Measurements from ENCODE around the gene RASGEF1B. TPM values are rescaled to one million over a fixed set of nuclear protein-coding genes. Genes with fewer than 3 reads are reported as not detected.

Gene RASGEF1B
- total and polyA plus RNA-seq, 2 of the 4 experiments (the other 2 are of a cell fraction): 0.09 to 0.36 TPM

DNA sequence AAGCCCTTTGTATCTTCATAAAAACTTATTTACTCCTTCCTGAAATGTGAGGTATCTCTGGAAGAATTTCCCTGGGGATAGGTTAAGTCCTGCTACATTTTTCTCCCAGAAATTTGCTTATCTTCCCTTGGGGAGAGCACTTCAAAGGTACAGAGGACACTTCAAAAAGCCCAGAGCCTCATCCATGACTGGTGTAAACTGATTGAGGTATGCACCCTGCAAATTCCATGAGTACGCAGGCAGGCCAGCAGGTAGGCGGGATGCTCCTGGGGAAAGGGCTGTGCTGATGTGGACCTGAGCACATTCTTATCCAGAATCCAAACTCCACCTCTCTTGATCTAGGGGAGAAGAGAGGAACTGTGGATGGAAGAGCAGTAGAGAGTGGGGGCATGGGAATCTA, 26.3 kb upstream of the RASGEF1B start:
- no peak overlapping the region for H4K8ac ChIP-seq (ENCODE audit: low read depth in 2 of 2, low read length in 2 of 2)
- H3K14ac ChIP-seq (replicated peaks; ENCODE audit: low read depth, low read length): no peak overlapping the region
- H3K23ac ChIP-seq (ENCODE audit: low read depth, low read length): no peak overlapping the region
- H3K18ac ChIP-seq (ENCODE audit: low read depth, low read length): no peak overlapping the region
- intact Hi-C loops (cut with micrococcal nuclease): no loop called here
- no peak overlapping the region for H3K9ac ChIP-seq (ENCODE audit: low read depth, low read length)
- no peak overlapping the region for H2AK9ac ChIP-seq (replicated peaks; ENCODE audit: low read depth, low read length, poor library complexity)
- H3K9me3 ChIP-seq (ENCODE audit: control insufficient read depth, insufficient read depth, low read length): no peaks in the 10 kb centered on the region
- DNase-seq (no peak), ATAC-seq (ENCODE audit: low read depth) (no peak)
- H4K20me1 ChIP-seq (ENCODE audit: insufficient read depth, low read length): no peaks in the 10 kb centered on the region
- peaks cover 15% of the 10 kb centered on the region for H3K27me3 ChIP-seq (ENCODE audit: control insufficient read depth, insufficient read depth, low read length)
- in situ Hi-C loops (cut with MboI; ENCODE audit: low sequenced_read_pairs): no loop called here
- no peak overlapping the region for H2BK15ac ChIP-seq (ENCODE audit: low read depth, low read length)
- no peak overlapping the region for H4K5ac ChIP-seq (ENCODE audit: low read depth, low read length)
- WGBS, 2 experiments (ENCODE audit: extremely low coverage in 2 of 2, insufficient read length in 1 of 2): no CpG with 5 or more reads among the region's 2 CpGs
- no peak overlapping the region for H2BK20ac ChIP-seq (ENCODE audit: low read depth, low read length)
- H3K4me1 ChIP-seq (ENCODE audit: control insufficient read depth, insufficient read depth, low read length): no peaks in the 10 kb centered on the region
- dilution Hi-C loops (cut with HindIII; ENCODE audit: low sequenced_read_pairs, unreplicated experiment): no loop called here
- H2BK5ac ChIP-seq (ENCODE audit: low read depth, low read length, poor library complexity, severe bottlenecking): no peak overlapping the region
- H2BK120ac ChIP-seq (ENCODE audit: low read depth, low read length): no peak overlapping the region
- no peaks in the 10 kb centered on the region for H3K36me3 ChIP-seq (ENCODE audit: control insufficient read depth, insufficient read depth, low read length)
- H2AK5ac ChIP-seq (ENCODE audit: low read depth, low read length): no peak overlapping the region
- H3K4me2 ChIP-seq (ENCODE audit: low read depth, low read length): no peak overlapping the region
- H4K91ac ChIP-seq (ENCODE audit: insufficient read depth, low read depth, low read length): no peak overlapping the region
- no peaks in the 10 kb centered on the region for H3K79me1 ChIP-seq (ENCODE audit: low read depth in 1 of 2, low read length in 2 of 2)
- H3K56ac ChIP-seq (ENCODE audit: extremely low read depth, insufficient read depth, low read length): no peak overlapping the region
- no peak overlapping the region for H3K4ac ChIP-seq (ENCODE audit: low read depth, low read length)
- no peaks in the 10 kb centered on the region for H3K9me1 ChIP-seq (ENCODE audit: insufficient read depth, low read length)
- H3K4me3 ChIP-seq (ENCODE audit: insufficient read depth, low read depth, low read length): no peak overlapping the region
- no peak overlapping the region for H2AFZ ChIP-seq (replicated peaks; ENCODE audit: low read length, poor library complexity)
- ChIA-PET POLR2A (ENCODE audit: unreplicated experiment) (no interaction called here), CTCF (no interaction called here)
- BruUV-seq (replicated peaks): no TSS peak
- TF ChIP-seq CHD1 (IDR thresholded peaks at IDR 0.05; ENCODE audit: low read depth, low read length): no peak
- no peak for TF ChIP-seq NFE2L2 (IDR thresholded peaks at IDR 0.05; ENCODE audit: low read depth, low read length)
- TF ChIP-seq MAZ (IDR thresholded peaks at IDR 0.05; ENCODE audit: borderline replicate concordance, low read depth, low read length): no peak
- TF ChIP-seq RCOR1 (IDR thresholded peaks at IDR 0.05; ENCODE audit: insufficient replicate concordance, low read length): no peak
- no peak for TF ChIP-seq RAD21 (IDR thresholded peaks at IDR 0.05; ENCODE audit: low read length)
- no peak for TF ChIP-seq FOS (IDR thresholded peaks at IDR 0.05; ENCODE audit: low read depth, low read length)
- TF ChIP-seq POLR2A (IDR thresholded peaks at IDR 0.05; ENCODE audit: low read depth, low read length): no peak
- no peak for TF ChIP-seq RFX5 (IDR thresholded peaks at IDR 0.05; ENCODE audit: low read depth, low read length)
- H3K27ac ChIP-seq (ENCODE audit: insufficient read depth, low read length): no peak overlapping the region

All from IMR-90 (cell line).